AML-193 (cell line): ENCODE data around the gene MCF2L.

Experiments used
- DNase-seq, 2 experiments: peaks; one replicate each; lab custom pipeline; 2025; lab: John Stamatoyannopoulos, UW

The MCF2L gene

GRCh38 chr13:112965573-112966115, 3.4 kb upstream of the MCF2L start:
- no peak for DNase-seq

GRCh38 chr13:112966776-112967175, 2.2 kb upstream of the MCF2L start:
- no peak for DNase-seq

- no peak for DNase-seq
Observed at GRCh38 chr13:112967686-112968379, 1.2 kb upstream of the MCF2L start.

- DNase-seq: no peak
Observed at GRCh38 chr13:112968380-112968909, 569 bp upstream of the MCF2L start.

GRCh38 chr13:112969692-112970338, 801 bp downstream of the MCF2L start:
- DNase-seq: no peak

GRCh38 chr13:112970552-112971287, 1.7 kb downstream of the MCF2L start:
- DNase-seq: no peak

GRCh38 chr13:112971288-112971643, 2.3 kb downstream of the MCF2L start:
- DNase-seq: no peak

- no peak for DNase-seq
Observed at GRCh38 chr13:112972258-112972657, 3.2 kb downstream of the MCF2L start.

- no peak for DNase-seq
Observed at GRCh38 chr13:112972867-112973576, 4.0 kb downstream of the MCF2L start.

GRCh38 chr13:112973577-112973951, 4.5 kb downstream of the MCF2L start:
- DNase-seq: no peak

GRCh38 chr13:112974125-112974524, 5.1 kb downstream of the MCF2L start:
- DNase-seq: no peak

GRCh38 chr13:112974671-112975070, 5.7 kb downstream of the MCF2L start:
- DNase-seq: no peak

GRCh38 chr13:112975401-112975939, 6.5 kb downstream of the MCF2L start:
- no peak for DNase-seq

- no peak for DNase-seq
Observed at GRCh38 chr13:112976526-112976925, 7.5 kb downstream of the MCF2L start.

GRCh38 chr13:112977091-112977490, 8.1 kb downstream of the MCF2L start:
- DNase-seq: no peak

GRCh38 chr13:112977525-112977924, 8.5 kb downstream of the MCF2L start:
- no peak for DNase-seq

GRCh38 chr13:112978561-112979405, 9.8 kb downstream of the MCF2L start:
- no peak for DNase-seq

- no peak for DNase-seq
Observed at GRCh38 chr13:112979406-112979902, 10.4 kb downstream of the MCF2L start.

- DNase-seq: no peak
Observed at GRCh38 chr13:112980434-112980833, 11.4 kb downstream of the MCF2L start.

- no peak for DNase-seq
Observed at GRCh38 chr13:112981451-112981850, 12.4 kb downstream of the MCF2L start.
